Adrenal gland (tissue), 5 donors: ENCODE measurements around the gene MT1H.

ENCODE experiments used
- POLR2A ChIP-seq, 2 donors: fragments of 450-650 bp; IDR thresholded peaks; one replicate each; pipeline ENCODE4 v1.6.1; 2017; ENCODE audit warnings: antibody characterized with exemption in 2 of 2, mild to moderate bottlenecking in 2 of 2, moderate library complexity in 1 of 2
- TF ChIP-seq, protein P1 (sequence below), 6 experiments: fragments of 450-650 bp in 4 of 6; fragments of 200-600 bp in 2 of 6; sonication (generic) in 1 of 6; IDR thresholded peaks; 1 replicate in 5 of 6; 2 replicates in 1 of 6; pipeline versions ENCODE4 v1.5.1 to v1.8.0; 2016 to 2021; ENCODE audit warnings: antibody characterized with exemption in 6 of 6, mild to moderate bottlenecking in 2 of 6, moderate library complexity in 1 of 6
- donor health status: DM: no; HTN: no; CAD: no.

DNA sequence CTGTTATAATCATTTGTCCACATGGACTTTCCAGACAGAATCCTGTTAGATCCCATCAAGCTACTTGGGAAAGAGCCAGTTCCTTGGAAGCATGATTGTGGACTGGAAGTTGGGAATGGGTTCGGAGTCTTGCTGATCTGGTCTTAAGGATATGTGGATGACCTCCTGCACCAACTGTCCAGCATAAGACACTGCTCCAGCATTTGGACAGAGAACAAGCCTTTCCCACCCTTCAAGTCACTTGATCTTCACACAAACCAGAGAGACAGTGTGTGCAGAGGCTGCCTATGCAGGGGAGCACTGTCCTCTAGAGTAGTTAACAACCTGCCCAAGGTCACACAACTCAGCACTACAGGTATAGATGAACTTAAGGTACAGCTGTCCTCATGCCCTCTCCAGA is 23.8 kb upstream of the MT1H start:
- TF ChIP-seq, protein P1, sequence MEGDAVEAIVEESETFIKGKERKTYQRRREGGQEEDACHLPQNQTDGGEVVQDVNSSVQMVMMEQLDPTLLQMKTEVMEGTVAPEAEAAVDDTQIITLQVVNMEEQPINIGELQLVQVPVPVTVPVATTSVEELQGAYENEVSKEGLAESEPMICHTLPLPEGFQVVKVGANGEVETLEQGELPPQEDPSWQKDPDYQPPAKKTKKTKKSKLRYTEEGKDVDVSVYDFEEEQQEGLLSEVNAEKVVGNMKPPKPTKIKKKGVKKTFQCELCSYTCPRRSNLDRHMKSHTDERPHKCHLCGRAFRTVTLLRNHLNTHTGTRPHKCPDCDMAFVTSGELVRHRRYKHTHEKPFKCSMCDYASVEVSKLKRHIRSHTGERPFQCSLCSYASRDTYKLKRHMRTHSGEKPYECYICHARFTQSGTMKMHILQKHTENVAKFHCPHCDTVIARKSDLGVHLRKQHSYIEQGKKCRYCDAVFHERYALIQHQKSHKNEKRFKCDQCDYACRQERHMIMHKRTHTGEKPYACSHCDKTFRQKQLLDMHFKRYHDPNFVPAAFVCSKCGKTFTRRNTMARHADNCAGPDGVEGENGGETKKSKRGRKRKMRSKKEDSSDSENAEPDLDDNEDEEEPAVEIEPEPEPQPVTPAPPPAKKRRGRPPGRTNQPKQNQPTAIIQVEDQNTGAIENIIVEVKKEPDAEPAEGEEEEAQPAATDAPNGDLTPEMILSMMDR (IDR thresholded peaks at IDR 0.05) = no peak
- no peak for TF ChIP-seq POLR2A (IDR thresholded peaks at IDR 0.05)
